GM12878 (cell line): ENCODE measurements around the gene PLEKHS1. TPM values are rescaled to one million over a fixed set of nuclear protein-coding genes. Genes with fewer than 3 reads are reported as not detected.

Experiments used
- ATAC-seq: fragments of 200-7000 bp; cut with Tn5 transposase; 3 replicates; pipeline ENCODE4 v1.9.1; 2020; ENCODE audit warnings: mild to moderate bottlenecking, moderate library complexity
- BruUV-seq: library from RNA; stranded (reverse); fragments of 400-500 nt; replicated peaks from 2 replicates; lab custom pipeline; 2021; lab: Mats Ljungman, UMichigan
- CTCF ChIA-PET: fragments of 300-600 bp; sonication (Branson Sonifier 250); formaldehyde crosslinking; extraction: SDS; loops from one replicate; lab custom pipeline; 2021; ENCODE audit warnings: inconsistent platforms; lab: Yijun Ruan, JAX
- POLR2A ChIA-PET: fragments of 350-600 bp; formaldehyde crosslinking; extraction: SDS; loops from one replicate; lab custom pipeline; 2021; ENCODE audit warnings: inconsistent platforms; lab: Charles Lee
- RAD21 ChIA-PET: fragments of 300-600 bp; sonication (Branson Sonifier 250); formaldehyde crosslinking; loops from one replicate; lab custom pipeline; 2023; ENCODE audit warnings: antibody characterized with exemption; ENCODE audit not compliant: unreplicated experiment; lab: Charles Lee
- SMC1A ChIA-PET: fragments of 300-600 bp; sonication (Branson Sonifier 250); formaldehyde crosslinking; loops from one replicate; lab custom pipeline; 2023; ENCODE audit not compliant: unreplicated experiment, uncharacterized antibody; lab: Charles Lee
- DNase-seq: peaks from one replicate; pipeline ENCODE4 v3.0.0-alpha.2; 2011; ENCODE audit warnings: low read depth, low spot score
- FAIRE-seq: peaks from 3 replicates; lab custom pipeline; 2011; peaks lifted over from hg19 to GRCh38; lab: Jason Lieb, UNC
- H2AFZ ChIP-seq: 2 replicates; pipeline ENCODE4 v1.6.0; 2011; ENCODE audit warnings: low read depth, low read length, control low read depth; ENCODE audit not compliant: control insufficient read depth
- H3K27ac ChIP-seq: 2 replicates; pipeline ENCODE4 v1.5.1; 2011; ENCODE audit warnings: control low read depth; ENCODE audit not compliant: control insufficient read depth, insufficient read depth
- H3K27me3 ChIP-seq, 2 experiments: replicated peaks in 1 of 2; 2 replicates each; pipeline versions ENCODE4 v1.6.0 to v1.6.1; 2011; ENCODE audit warnings: low read length in 1 of 2; ENCODE audit not compliant: control insufficient read depth in 2 of 2, insufficient read depth in 2 of 2
- H3K36me3 ChIP-seq, 2 experiments: 2 replicates each; pipeline ENCODE4 v1.5.1; 2011; ENCODE audit warnings: low read length in 1 of 2; ENCODE audit not compliant: control insufficient read depth in 2 of 2, insufficient read depth in 2 of 2
- H3K4me1 ChIP-seq: 2 replicates; pipeline ENCODE4 v1.6.1; 2011; ENCODE audit warnings: mild to moderate bottlenecking, low read length, moderate library complexity, mixed read lengths; ENCODE audit not compliant: control insufficient read depth, insufficient read depth
- H3K4me2 ChIP-seq: 2 replicates; pipeline ENCODE4 v1.6.0; 2011; ENCODE audit warnings: control low read depth; ENCODE audit not compliant: control insufficient read depth, insufficient read depth
- H3K4me3 ChIP-seq: fragments of 200-600 bp; sonication (generic); 2 replicates; pipeline ENCODE4 v1.5.1; 2016
- H3K79me2 ChIP-seq: 2 replicates; pipeline ENCODE4 v1.6.0; 2011; ENCODE audit warnings: low read length; ENCODE audit not compliant: control insufficient read depth, insufficient read depth
- H3K9ac ChIP-seq: 2 replicates; pipeline ENCODE4 v1.8.0; 2011; ENCODE audit warnings: low read length, control low read depth, mixed read lengths; ENCODE audit not compliant: control insufficient read depth, insufficient read depth
- H3K9me3 ChIP-seq: replicated peaks from 3 replicates; pipeline ENCODE4 v1.5.1; 2011; ENCODE audit warnings: mild to moderate bottlenecking, low read length; ENCODE audit not compliant: control insufficient read depth, insufficient read depth
- H4K20me1 ChIP-seq: 2 replicates; pipeline ENCODE4 v1.6.0; 2011; ENCODE audit not compliant: control insufficient read depth, insufficient read depth
- ATF7 ChIP-seq: fragments of 450-650 bp; IDR thresholded peaks from 2 replicates; pipeline ENCODE4 v1.6.1; 2016; ENCODE audit warnings: low read depth, mild to moderate bottlenecking
- CHD2 ChIP-seq: IDR thresholded peaks from 2 replicates; pipeline ENCODE4 v1.6.1; 2011; ENCODE audit warnings: low read depth, low read length, improper control_type of control experiment, borderline replicate concordance
- FOXM1 ChIP-seq: IDR thresholded peaks from 2 replicates; pipeline ENCODE4 v1.6.1; 2012; ENCODE audit warnings: low read depth, mild to moderate bottlenecking, inconsistent platforms, low read length, moderate library complexity
- KAT2A ChIP-seq: conservative IDR thresholded peaks from 2 replicates; pipeline ENCODE4 v1.6.1; 2011; ENCODE audit warnings: low read depth, low read length; ENCODE audit not compliant: control insufficient read depth
- RAD51 ChIP-seq: fragments of 450-650 bp; IDR thresholded peaks from 2 replicates; pipeline ENCODE4 v1.6.1; 2016; ENCODE audit warnings: moderate library complexity, mild to moderate bottlenecking, inconsistent platforms
- RELA ChIP-seq: fragments of 450-650 bp; IDR thresholded peaks from 2 replicates; pipeline ENCODE4 v1.8.0; 2014; ENCODE audit warnings: borderline replicate concordance; ENCODE audit not compliant: partially characterized antibody
- REST ChIP-seq: IDR thresholded peaks from 2 replicates; pipeline ENCODE4 v1.6.1; 2012; ENCODE audit warnings: mild to moderate bottlenecking, low read depth, low read length
- SMAD5 ChIP-seq: IDR thresholded peaks from 2 replicates; pipeline ENCODE4 v1.6.1; 2016; ENCODE audit warnings: antibody characterized with exemption, low read depth
- SREBF2 ChIP-seq: IDR thresholded peaks from 2 replicates; pipeline ENCODE4 v1.6.1; 2012; ENCODE audit warnings: mild to moderate bottlenecking, low read length
- TARDBP ChIP-seq: IDR thresholded peaks from 2 replicates; pipeline ENCODE4 v1.6.1; 2016; ENCODE audit warnings: borderline replicate concordance
- USF1 ChIP-seq: IDR thresholded peaks from 2 replicates; pipeline ENCODE4 v1.6.1; 2011; ENCODE audit warnings: borderline replicate concordance, low read depth, mild to moderate bottlenecking, moderate library complexity, mixed read lengths, low read length; ENCODE audit not compliant: insufficient read depth; ENCODE audit errors: extremely low read length
- ZNF207 ChIP-seq: fragments of 450-650 bp; IDR thresholded peaks from 2 replicates; pipeline ENCODE4 v1.6.1; 2014; ENCODE audit warnings: antibody characterized with exemption, mild to moderate bottlenecking, borderline replicate concordance
- ZNF622 ChIP-seq: fragments of 450-650 bp; IDR thresholded peaks from 2 replicates; pipeline ENCODE4 v1.6.1; 2017; ENCODE audit warnings: mild to moderate bottlenecking, inconsistent platforms
- ZNF687 ChIP-seq: fragments of 450-650 bp; IDR thresholded peaks from 2 replicates; pipeline ENCODE4 v1.6.1; 2017; ENCODE audit warnings: mild to moderate bottlenecking, moderate library complexity
- ZZZ3 ChIP-seq: IDR thresholded peaks from 2 replicates; pipeline ENCODE4 v1.6.1; 2011; ENCODE audit warnings: low read depth; ENCODE audit not compliant: control insufficient read depth, insufficient read length
- WGBS: methylation state at CpG from one replicate; pipeline ENCODE4 v1.1.6; 2016; ENCODE audit warnings: low lambda C conversion rate; ENCODE audit not compliant: insufficient replicate concordance, insufficient coverage; ENCODE audit errors: missing lambda C conversion rate; 5-methylcytosine and 5-hydroxymethylcytosine counted together
- in situ Hi-C: fragments of 300-500 bp; cut with MboI; formaldehyde crosslinking; loops from 9 replicates; pipeline ENCODE4 v1.14.3; 2018; ENCODE audit warnings: mixed read lengths
- intact Hi-C: fragments of 100-400 bp; cut with micrococcal nuclease; formaldehyde crosslinking; loops from one replicate; pipeline ENCODE4 v1.14.2; 2022; ENCODE audit not compliant: unreplicated experiment
- polyA plus RNA-seq, 11 experiments: library from polyadenylated mRNA; depleted of rRNA in 4 of 11; unstranded in 6 of 11; stranded (reverse) in 5 of 11; fragments of >200 nt; fragmentation: Nextera tagmentation in 4 of 11; fragmentation: Illumina TruSeq in 1 of 11; extraction: Ambion mirVana in 4 of 11; extraction: Trizol in 1 of 11; gene quantifications; 1 replicate in 1 of 11; 2 replicates in 10 of 11; pipeline versions ENCODE4 v1.2.1 to v1.2.3, GENCODE V29; 2011 to 2016; ENCODE audit warnings: inconsistent platforms in 2 of 11, missing spikeins in 2 of 11, low read depth in 1 of 11
- total RNA-seq, 4 experiments: library from RNA; depleted of rRNA in 3 of 4; stranded (reverse); fragments of >200 nt in 3 of 4; fragmentation: Illumina TruSeq in 1 of 4; extraction: Trizol in 1 of 4; gene quantifications; 2 replicates each; pipeline versions ENCODE4 v1.2.1 to v1.2.3, GENCODE V29; 2013 to 2021

Gene PLEKHS1
- total and polyA plus RNA-seq, 10 of the 15 experiments (the other 5 are each of a cell fraction or from before 2014, with no cell fraction given) = 0.04 to 0.17 TPM; not detected in 8

GRCh38 chr10:113706623-113707022 is 44.9 kb upstream of the PLEKHS1 start:
- no peak overlapping the region for H3K4me2 ChIP-seq
- peaks cover 6% of the 10 kb centered on the region; the same call in 1 of the 2 replicates for H3K4me1 ChIP-seq
- peaks cover 0 to 3% of the 10 kb centered on the region in 2 experiments for H3K36me3 ChIP-seq
- ATAC-seq (no peak), DNase-seq (no peak), FAIRE-seq (peak; percentile 62)
- H4K20me1 ChIP-seq = 0 out of 2 replicates have a peak, but pooled peaks cover 4% of the 10 kb centered on the region
- no TSS peak for BruUV-seq
- no peak overlapping the region for H2AFZ ChIP-seq
- H3K27me3 ChIP-seq = no peaks in the 10 kb centered on the region
- in situ Hi-C loops (loop anchor here (5.0 kb wide), 1 partner anchor 396 kb away; no protein-coding TSS in a partner anchor), intact Hi-C loops (loop anchor here (5.0 to 10.0 kb wide), 3 partner anchors 76 to 198 kb away; no protein-coding TSS in a partner anchor)
- ChIA-PET CTCF (interaction anchor here (1.2 to 1.9 kb wide), 5 partner anchors 10 to 401 kb away, joined by 3 to 7 read pairs (median 5); no protein-coding TSS in a partner anchor), SMC1A (no interaction called here), POLR2A (no interaction called here), RAD21 (no interaction called here)
- no peaks in the 10 kb centered on the region for H3K9me3 ChIP-seq
- no peak overlapping the region for H3K9ac ChIP-seq
- no peak overlapping the region for H3K4me3 ChIP-seq
- H3K79me2 ChIP-seq = no peaks in the 10 kb centered on the region
- WGBS = 86% methylated on average over 5 of the region's 5 CpGs
- no peak overlapping the region for H3K27ac ChIP-seq
- TF ChIP-seq TARDBP = no peak
- TF ChIP-seq REST = no peak
- TF ChIP-seq CHD2 = no peak
- no peak for TF ChIP-seq SMAD5
- TF ChIP-seq ZNF207 = no peak
- TF ChIP-seq ZNF687 = no peak
- no peak for TF ChIP-seq RELA
- no peak for TF ChIP-seq SREBF2
- no peak for TF ChIP-seq ZNF622
- TF ChIP-seq RAD51 = no peak
- no peak for TF ChIP-seq ATF7
- TF ChIP-seq KAT2A = no peak
- no peak for TF ChIP-seq USF1
- TF ChIP-seq ZZZ3 = no peak
- TF ChIP-seq FOXM1 = no peak
